ENCODE data around the gene NFATC2IP. TPM values are rescaled to one million over a fixed set of nuclear protein-coding genes. Genes with fewer than 3 reads are reported as not detected.

The NFATC2IP gene
- total and polyA plus RNA-seq, 2 of the 8 experiments (the other 6 are each of a cell fraction or from before 2014, with no cell fraction given), result 54.4 to 71.5 TPM

GRCh38 chr16:29009838-29010166 lies 59.1 kb downstream of the NFATC2IP start:
- POLR2A ChIA-PET (ENCODE audit: partially characterized antibody), result no interaction called here
- no peak overlapping the region for H3K27ac ChIP-seq (ENCODE audit: low read depth, low read length)
- no peak for TF ChIP-seq NRF1 (IDR thresholded peaks at IDR 0.05; ENCODE audit: low read depth, low read length)
- TF ChIP-seq MAX (IDR thresholded peaks at IDR 0.05), result no peak
- no peak for TF ChIP-seq ZNF274 (IDR thresholded peaks at IDR 0.05; ENCODE audit: borderline replicate concordance, extremely low read depth, low read length)
- TF ChIP-seq SUZ12 (IDR thresholded peaks at IDR 0.05; ENCODE audit: low read length), result no peak
- no peak for TF ChIP-seq NANOG (IDR thresholded peaks at IDR 0.05; ENCODE audit: insufficient read depth, low read depth, low read length, poor library complexity, severe bottlenecking)
- no peak for TF ChIP-seq CTCF (IDR thresholded peaks at IDR 0.05; ENCODE audit: control extremely low read depth in 1 of 3, insufficient read depth in 1 of 3, low read depth in 1 of 3, low read length in 3 of 3)
- TF ChIP-seq USF2 (IDR thresholded peaks at IDR 0.05; ENCODE audit: low read length), result no peak
- TF ChIP-seq SP4 (IDR thresholded peaks at IDR 0.05; ENCODE audit: low read length), result no peak
- no peak for TF ChIP-seq BCL11A (IDR thresholded peaks at IDR 0.05; ENCODE audit: low read depth in 2 of 2, low read length in 2 of 2)
- TF ChIP-seq HDAC6 (IDR thresholded peaks at IDR 0.05; ENCODE audit: low read depth, low read length), result no peak

More at GRCh38 chr16:29009838-29010166, 59.1 kb downstream of the NFATC2IP start:
- H2AK5ac ChIP-seq (ENCODE audit: low read depth, low read length), result no peak overlapping the region
- WGBS, 2 experiments (ENCODE audit: extremely low coverage in 1 of 2, insufficient coverage in 1 of 2, insufficient read length in 1 of 2, insufficient replicate concordance in 2 of 2, low coverage in 1 of 2, low lambda C conversion rate in 2 of 2, missing lambda C conversion rate in 1 of 2), result 88% methylated on average over 2 of the region's 2 CpGs; no CpG with 5 or more reads in 1 of the 2 experiments
- no peaks in the 10 kb centered on the region for H3K9me3 ChIP-seq (ENCODE audit: insufficient read depth in 2 of 2, low read depth in 1 of 2, low read length in 1 of 2)
- H3K27me3 ChIP-seq (replicated peaks in 1 of 4; ENCODE audit: control insufficient read depth in 3 of 4, extremely low read depth in 1 of 4, insufficient read depth in 3 of 4, low read length in 3 of 4), result no peaks in the 10 kb centered on the region
- no peaks in the 10 kb centered on the region for H3K79me1 ChIP-seq (ENCODE audit: low read depth, low read length)
- no peak overlapping the region for H3K18ac ChIP-seq (ENCODE audit: extremely low read depth, low read length)
- H2BK20ac ChIP-seq (ENCODE audit: low read length), result no peak overlapping the region
- H3K56ac ChIP-seq (replicated peaks; ENCODE audit: insufficient read length, low read depth, low read length), result no peak overlapping the region
- H3K23me2 ChIP-seq (ENCODE audit: low read depth, low read length), result peaks cover 2% of the 10 kb centered on the region; the same call in 1 of the 2 replicates
- no peak for DNase-seq (ENCODE audit: low read depth in 1 of 2, low spot score in 2 of 2)
- no peak overlapping the region for H2AFZ ChIP-seq (ENCODE audit: low read length)
- no peak overlapping the region for H4K91ac ChIP-seq (replicated peaks; ENCODE audit: insufficient read length, low read length)
- H4K5ac ChIP-seq (ENCODE audit: insufficient read length, low read depth, low read length), result no peak overlapping the region
- CTCF ChIA-PET (ENCODE audit: partially characterized antibody), result interaction anchor here (0.7 to 2.4 kb wide), 3 partner anchors 11 to 19 kb away, joined by 3 to 15 read pairs (median 9); no protein-coding TSS in a partner anchor
- no peaks in the 10 kb centered on the region for H4K20me1 ChIP-seq (replicated peaks in 1 of 2; ENCODE audit: control insufficient read depth in 1 of 2, insufficient read depth in 2 of 2, low read length in 2 of 2)
- H3K4ac ChIP-seq (replicated peaks; ENCODE audit: insufficient read length, low read depth, low read length), result no peak overlapping the region
- no peak overlapping the region for H3K23ac ChIP-seq (ENCODE audit: insufficient read length)
- no peak overlapping the region for H2BK12ac ChIP-seq (ENCODE audit: low read depth, low read length)
- H2BK15ac ChIP-seq (ENCODE audit: low read length), result no peak overlapping the region
- no peak overlapping the region for H4K8ac ChIP-seq (ENCODE audit: extremely low read depth, insufficient read depth, low read length)
- no peak for FAIRE-seq
- no peak overlapping the region for H3K4me3 ChIP-seq (ENCODE audit: extremely low read depth in 1 of 4, insufficient read depth in 2 of 4, low read depth in 3 of 4, low read length in 4 of 4)
- no peak overlapping the region for H2BK5ac ChIP-seq (ENCODE audit: low read depth, low read length)
- H3K4me2 ChIP-seq (ENCODE audit: insufficient read depth in 1 of 2, low read depth in 2 of 2, low read length in 2 of 2), result no peak overlapping the region
- no peak overlapping the region for H3K9ac ChIP-seq (replicated peaks in 1 of 4; ENCODE audit: extremely low read depth in 1 of 4, low read depth in 3 of 4, low read length in 3 of 4)
- H3K36me3 ChIP-seq (ENCODE audit: control insufficient read depth in 2 of 4, insufficient read depth in 4 of 4, low read length in 3 of 4), result no peaks in the 10 kb centered on the region
- no peak overlapping the region for H3K14ac ChIP-seq (ENCODE audit: insufficient read length)
- peaks cover 0 to 1% (median 0%) of the 10 kb centered on the region in 4 experiments; a peak in 2 of 7 replicates for H3K4me1 ChIP-seq (replicated peaks in 1 of 4; ENCODE audit: control insufficient read depth in 3 of 4, insufficient read depth in 4 of 4, low read length in 3 of 4)
- H3K79me2 ChIP-seq (ENCODE audit: control insufficient read depth in 1 of 2, insufficient read depth in 2 of 2, low read length in 2 of 2), result no peaks in the 10 kb centered on the region
- H2BK120ac ChIP-seq (replicated peaks; ENCODE audit: low read depth, low read length), result no peak overlapping the region

Measured in H1 (cell line).